ENCODE results near the gene THSD7A.

DNA sequence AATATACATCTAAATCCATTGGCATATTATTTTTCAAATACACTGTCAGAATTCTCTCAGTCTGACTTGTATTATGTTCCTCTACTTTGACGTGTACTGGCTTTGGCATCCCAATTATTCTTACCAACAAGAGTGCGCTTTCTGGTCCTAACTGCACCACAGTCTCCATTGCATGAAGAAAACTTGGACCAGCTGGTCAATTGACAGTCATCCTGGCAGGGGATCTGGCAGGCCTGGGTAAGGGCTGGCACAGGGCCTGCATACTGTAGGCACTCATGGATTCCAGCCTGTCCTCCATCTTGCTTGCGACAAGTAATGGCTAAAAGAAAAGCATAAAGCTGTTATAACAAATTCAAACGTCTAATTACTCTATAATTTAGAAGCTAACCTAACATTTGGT is 384.9 kb downstream of the THSD7A start:
- TF ChIP-seq, protein P1, sequence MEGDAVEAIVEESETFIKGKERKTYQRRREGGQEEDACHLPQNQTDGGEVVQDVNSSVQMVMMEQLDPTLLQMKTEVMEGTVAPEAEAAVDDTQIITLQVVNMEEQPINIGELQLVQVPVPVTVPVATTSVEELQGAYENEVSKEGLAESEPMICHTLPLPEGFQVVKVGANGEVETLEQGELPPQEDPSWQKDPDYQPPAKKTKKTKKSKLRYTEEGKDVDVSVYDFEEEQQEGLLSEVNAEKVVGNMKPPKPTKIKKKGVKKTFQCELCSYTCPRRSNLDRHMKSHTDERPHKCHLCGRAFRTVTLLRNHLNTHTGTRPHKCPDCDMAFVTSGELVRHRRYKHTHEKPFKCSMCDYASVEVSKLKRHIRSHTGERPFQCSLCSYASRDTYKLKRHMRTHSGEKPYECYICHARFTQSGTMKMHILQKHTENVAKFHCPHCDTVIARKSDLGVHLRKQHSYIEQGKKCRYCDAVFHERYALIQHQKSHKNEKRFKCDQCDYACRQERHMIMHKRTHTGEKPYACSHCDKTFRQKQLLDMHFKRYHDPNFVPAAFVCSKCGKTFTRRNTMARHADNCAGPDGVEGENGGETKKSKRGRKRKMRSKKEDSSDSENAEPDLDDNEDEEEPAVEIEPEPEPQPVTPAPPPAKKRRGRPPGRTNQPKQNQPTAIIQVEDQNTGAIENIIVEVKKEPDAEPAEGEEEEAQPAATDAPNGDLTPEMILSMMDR (IDR thresholded peaks at IDR 0.05; ENCODE audit: insufficient read depth, low read depth, low read length) = no peak
- TF ChIP-seq EZH2 (IDR thresholded peaks at IDR 0.05; ENCODE audit: insufficient read depth, low read length) = no peak
